Mucosa of stomach (tissue), 1 donor: ENCODE measurements around the gene CCNA2.

Source experiments
- H3K27me3 ChIP-seq: one replicate; pipeline ENCODE4 v1.7.0; 2013; ENCODE audit warnings: mild to moderate bottlenecking, low read length; ENCODE audit not compliant: control insufficient read depth, insufficient read depth
- H3K36me3 ChIP-seq: one replicate; pipeline ENCODE4 v1.7.0; 2013; ENCODE audit warnings: low read length; ENCODE audit not compliant: control insufficient read depth, insufficient read depth
- H3K4me1 ChIP-seq: one replicate; pipeline ENCODE4 v1.7.0; 2013; ENCODE audit warnings: mild to moderate bottlenecking, low read length; ENCODE audit not compliant: control insufficient read depth, insufficient read depth
- H3K4me3 ChIP-seq: one replicate; pipeline ENCODE4 v1.7.0; 2013; ENCODE audit warnings: low read length
- H3K9ac ChIP-seq: one replicate; pipeline ENCODE4 v1.7.0; 2013; ENCODE audit warnings: mild to moderate bottlenecking, low read length, moderate library complexity
- H3K9me3 ChIP-seq: one replicate; pipeline ENCODE4 v1.7.0; 2013; ENCODE audit warnings: mild to moderate bottlenecking, low read length, moderate library complexity; ENCODE audit not compliant: control insufficient read depth
- donor health status: Pancreatic carcinoma.

Gene CCNA2

DNA sequence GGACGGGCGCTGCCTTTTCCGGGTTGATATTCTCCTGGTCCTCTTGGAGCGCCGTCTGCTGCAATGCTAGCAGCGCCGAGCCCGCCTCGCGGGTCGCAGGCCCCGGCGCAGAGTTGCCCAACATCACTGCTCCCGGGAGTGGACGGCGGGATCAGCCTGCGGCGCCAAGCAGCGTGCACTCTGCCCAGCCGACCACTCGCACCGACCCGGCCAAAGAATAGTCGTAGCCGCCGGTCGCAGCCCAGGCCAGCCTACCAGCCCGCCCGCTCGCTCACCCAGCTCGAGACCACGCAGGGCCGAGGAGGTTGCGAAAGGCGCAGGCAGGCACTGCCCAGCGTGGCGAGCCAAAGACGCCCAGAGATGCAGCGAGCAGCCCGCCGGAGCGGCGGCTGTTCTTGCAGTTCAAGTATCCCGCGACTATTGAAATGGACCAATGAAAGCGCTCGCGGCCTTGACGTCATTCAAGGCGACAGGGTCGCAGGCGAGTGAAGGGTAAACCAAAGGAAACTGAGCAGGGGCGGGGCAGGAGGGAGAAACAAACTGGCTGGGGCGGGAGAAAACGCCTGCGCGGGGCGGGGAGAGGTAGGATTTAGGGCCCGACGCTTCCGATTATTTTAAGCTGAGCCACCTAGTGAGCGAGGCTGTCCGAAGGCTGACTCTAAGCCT lies at the start of gene CCNA2:
CCNA2 (minus strand) TSS at position 379 of the 666 bp plus-strand sequence; CDS start at position 124, 255 bp downstream.
- peak within 1 kb of the TSS; percentile 85 for H3K9ac ChIP-seq

DNA sequence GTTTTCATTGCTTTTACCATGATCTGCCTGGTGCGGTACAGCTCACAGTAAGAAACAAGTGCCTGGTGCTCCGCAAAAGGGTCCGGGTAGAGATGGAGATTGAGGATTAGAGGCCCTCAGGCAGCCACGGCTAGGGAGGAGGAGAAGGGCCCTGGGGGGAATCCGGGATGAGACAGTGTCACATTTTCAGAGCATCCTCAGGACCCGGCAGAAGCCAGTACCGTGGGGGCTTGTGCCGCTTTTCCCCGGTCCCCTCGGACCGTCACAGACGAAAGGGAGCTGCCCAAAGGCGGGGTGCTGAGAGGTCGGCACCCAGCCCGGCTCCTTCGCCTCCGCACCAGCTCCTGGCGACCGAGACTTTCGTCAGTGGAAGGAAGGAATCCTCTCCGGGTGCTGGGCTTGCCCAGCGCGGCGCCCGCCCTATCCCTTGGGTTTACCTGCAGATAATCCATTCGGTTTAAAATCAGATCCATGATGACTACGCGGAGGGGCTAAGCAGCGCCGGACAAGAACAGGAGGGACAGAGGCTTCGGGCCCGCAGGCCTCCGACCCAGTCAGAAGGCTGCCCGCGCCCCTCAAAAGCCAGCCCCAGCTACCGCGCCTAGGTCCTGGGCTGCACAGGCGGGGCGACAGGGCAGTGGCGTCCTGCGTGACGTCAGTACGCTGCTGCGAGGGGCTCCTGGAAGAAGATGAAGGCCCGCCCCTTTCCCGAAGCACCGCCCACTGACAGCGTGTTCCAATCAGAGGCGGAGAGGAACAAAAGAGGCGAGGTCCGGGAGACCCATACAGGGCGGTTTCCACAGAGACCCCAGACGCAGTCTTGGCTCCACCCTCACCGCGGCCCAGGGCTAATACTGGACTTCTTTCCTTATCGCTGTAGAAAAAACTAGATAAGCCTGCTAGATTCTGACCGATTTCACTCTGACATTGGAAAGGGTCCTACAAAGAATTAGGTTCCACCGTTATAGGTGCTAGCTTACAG lies 46.4 kb upstream of the CCNA2 start, which contains the start of gene BBS7:
BBS7 (minus strand) TSS at position 634 of the 982 bp plus-strand sequence; CDS start at position 473, 161 bp downstream.
- peak within 1 kb of the TSS; percentile 79 for H3K9ac ChIP-seq
- H3K4me1 ChIP-seq = peaks cover 4% of the 10 kb centered on the region
- no peaks in the 10 kb centered on the region for H3K27me3 ChIP-seq
- peak within 1 kb of the TSS; percentile 91 for H3K4me3 ChIP-seq
- H3K36me3 ChIP-seq = no peaks in the 10 kb centered on the region
- no peaks in the 10 kb centered on the region for H3K9me3 ChIP-seq

More for the DNA sequence above, at the start of gene CCNA2:
- Histone ChIP-seq H3K27me3 (no peaks in the 10 kb centered on the region), H3K36me3 (no peaks in the 10 kb centered on the region), H3K4me3 (peak within 1 kb of the TSS; percentile 33), H3K4me1 (no peaks in the 10 kb centered on the region), H3K9me3 (no peaks in the 10 kb centered on the region)

DNA sequence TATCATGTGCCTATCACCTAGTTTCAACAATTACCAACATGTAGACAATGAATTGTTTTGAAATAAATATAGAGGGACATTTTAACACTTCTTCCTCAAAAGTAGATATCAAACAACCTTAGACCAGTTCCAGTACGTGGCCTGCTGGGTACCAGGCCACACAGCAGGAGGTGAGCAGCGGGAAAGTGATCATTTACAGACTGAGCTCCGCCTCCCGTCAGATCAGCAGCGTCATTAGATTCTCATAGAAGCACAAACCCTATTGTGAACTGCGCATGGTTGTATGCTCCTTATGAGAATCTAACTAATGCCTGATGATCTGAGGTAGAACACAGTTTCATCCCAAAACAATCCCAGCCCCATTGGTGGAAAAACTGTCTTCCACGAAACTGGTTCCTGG lies 40.1 kb upstream of the CCNA2 start:
- no peak overlapping the region for H3K4me3 ChIP-seq
- no peak overlapping the region for H3K9ac ChIP-seq
- no peaks in the 10 kb centered on the region for H3K27me3 ChIP-seq
- H3K4me1 ChIP-seq = no peaks in the 10 kb centered on the region
- no peaks in the 10 kb centered on the region for H3K36me3 ChIP-seq
- no peaks in the 10 kb centered on the region for H3K9me3 ChIP-seq

DNA sequence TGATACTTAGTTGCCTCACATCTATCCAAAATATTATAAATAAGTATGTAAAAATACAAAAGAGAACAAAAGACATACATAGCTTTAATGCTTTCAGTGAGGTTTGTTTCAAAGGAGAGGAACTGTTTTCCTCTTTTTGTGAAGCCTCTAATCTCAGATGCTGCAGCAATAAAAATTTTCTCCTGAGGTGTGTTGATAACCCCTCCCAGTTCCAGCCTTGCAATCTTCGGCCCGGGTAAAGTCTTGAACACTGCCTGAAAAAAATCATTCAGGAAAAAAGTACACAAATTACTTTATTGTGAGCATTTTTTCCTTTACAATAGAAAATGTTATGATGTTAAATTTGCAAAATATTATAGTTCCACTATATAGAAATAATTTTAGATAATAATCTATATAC lies 37.7 kb upstream of the CCNA2 start:
- Histone ChIP-seq H3K4me1 (no peaks in the 10 kb centered on the region), H3K36me3 (no peaks in the 10 kb centered on the region), H3K9ac (no peak overlapping the region), H3K27me3 (no peaks in the 10 kb centered on the region), H3K9me3 (no peaks in the 10 kb centered on the region), H3K4me3 (no peak overlapping the region)

DNA sequence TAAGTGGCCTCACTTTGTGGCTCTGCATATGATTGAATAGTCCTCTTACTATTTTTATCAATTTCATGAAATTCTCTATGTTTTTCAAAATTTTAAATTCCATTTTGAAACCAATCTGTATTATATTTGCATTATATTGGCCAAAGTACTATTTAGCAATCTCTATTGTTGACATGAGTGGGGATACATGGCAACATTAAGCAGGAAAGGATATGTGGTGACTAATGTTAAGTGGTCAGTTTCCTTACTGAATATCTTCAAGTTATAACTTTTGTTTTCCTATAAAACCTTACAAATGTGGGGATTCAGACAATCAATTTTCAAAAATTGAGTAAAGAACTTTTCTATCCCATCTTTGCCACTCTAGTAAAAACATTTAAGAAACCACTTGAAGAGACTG lies 36.4 kb upstream of the CCNA2 start:
- Histone ChIP-seq H3K9me3 (no peaks in the 10 kb centered on the region), H3K36me3 (no peaks in the 10 kb centered on the region), H3K4me1 (no peaks in the 10 kb centered on the region), H3K4me3 (no peak overlapping the region), H3K27me3 (no peaks in the 10 kb centered on the region), H3K9ac (no peak overlapping the region)

DNA sequence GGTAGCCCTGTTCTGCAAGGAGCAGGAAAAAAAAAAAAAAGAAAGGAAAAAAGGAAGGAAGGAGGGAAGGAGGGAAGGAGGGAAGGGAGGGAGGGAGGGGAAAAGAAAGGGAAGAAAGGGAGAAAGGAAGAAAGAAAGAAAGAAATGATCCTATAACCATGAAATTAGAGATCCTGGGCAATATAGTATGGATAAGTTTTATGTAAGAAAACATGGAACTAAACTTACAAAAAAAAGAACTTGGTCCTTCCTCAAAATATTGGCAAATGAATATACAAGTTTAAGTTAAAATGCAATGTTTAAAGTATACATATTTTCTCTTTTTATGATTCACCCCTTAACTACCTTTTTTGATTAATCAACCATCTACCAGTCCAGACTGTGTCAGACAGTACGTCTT lies 27.7 kb upstream of the CCNA2 start:
- no peaks in the 10 kb centered on the region for H3K4me1 ChIP-seq
- no peak overlapping the region for H3K4me3 ChIP-seq
- H3K9me3 ChIP-seq = no peaks in the 10 kb centered on the region
- no peaks in the 10 kb centered on the region for H3K36me3 ChIP-seq
- H3K9ac ChIP-seq = no peak overlapping the region
- H3K27me3 ChIP-seq = no peaks in the 10 kb centered on the region

DNA sequence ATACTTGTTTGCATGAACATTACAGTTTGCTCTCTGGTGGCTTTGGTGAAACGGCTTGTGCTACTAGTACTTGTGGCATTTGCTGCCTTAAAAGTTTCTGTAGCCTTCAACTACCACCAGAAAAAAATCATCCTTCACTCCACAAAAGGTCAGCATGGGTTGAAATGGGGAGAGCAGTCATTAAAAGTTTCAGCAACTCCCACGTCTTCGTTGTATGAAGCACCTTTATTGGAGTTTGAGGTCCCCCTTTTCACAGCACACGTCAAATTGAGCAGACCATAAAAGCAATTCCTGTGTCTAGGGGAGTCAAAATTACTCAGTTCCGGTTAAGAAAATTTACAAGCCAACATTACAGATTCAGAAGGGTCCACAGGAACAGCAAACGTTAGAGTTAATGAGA lies 23.0 kb upstream of the CCNA2 start:
- no peaks in the 10 kb centered on the region for H3K27me3 ChIP-seq
- H3K36me3 ChIP-seq = peaks cover 5% of the 10 kb centered on the region

DNA sequence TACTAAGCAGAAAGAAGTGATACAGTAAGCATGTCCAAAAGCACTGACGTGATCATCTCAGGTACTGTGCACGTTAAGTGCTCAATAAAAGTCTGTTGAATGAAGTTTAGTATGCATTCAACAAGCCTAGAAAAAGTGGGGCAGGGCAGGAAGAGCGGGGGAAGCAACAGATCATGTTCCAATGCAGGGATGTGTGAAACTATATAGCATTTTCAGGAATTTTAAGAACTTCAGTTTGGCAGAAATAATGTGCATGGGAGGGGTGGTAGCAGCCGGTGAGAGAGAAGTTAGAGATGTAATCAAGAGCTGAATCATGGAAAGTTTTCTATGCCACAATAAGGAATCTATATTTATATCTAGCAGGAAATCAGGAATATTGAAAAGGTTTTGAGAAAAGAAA lies 19.2 kb upstream of the CCNA2 start:
- Histone ChIP-seq H3K9ac (no peak overlapping the region), H3K9me3 (no peaks in the 10 kb centered on the region), H3K4me3 (no peak overlapping the region), H3K36me3 (peaks cover 5% of the 10 kb centered on the region), H3K4me1 (no peaks in the 10 kb centered on the region), H3K27me3 (no peaks in the 10 kb centered on the region)

More for the DNA sequence above, 23.0 kb upstream of the CCNA2 start:
- H3K9ac ChIP-seq = no peak overlapping the region
- H3K9me3 ChIP-seq = no peaks in the 10 kb centered on the region
- no peak overlapping the region for H3K4me3 ChIP-seq
- H3K4me1 ChIP-seq = no peaks in the 10 kb centered on the region

DNA sequence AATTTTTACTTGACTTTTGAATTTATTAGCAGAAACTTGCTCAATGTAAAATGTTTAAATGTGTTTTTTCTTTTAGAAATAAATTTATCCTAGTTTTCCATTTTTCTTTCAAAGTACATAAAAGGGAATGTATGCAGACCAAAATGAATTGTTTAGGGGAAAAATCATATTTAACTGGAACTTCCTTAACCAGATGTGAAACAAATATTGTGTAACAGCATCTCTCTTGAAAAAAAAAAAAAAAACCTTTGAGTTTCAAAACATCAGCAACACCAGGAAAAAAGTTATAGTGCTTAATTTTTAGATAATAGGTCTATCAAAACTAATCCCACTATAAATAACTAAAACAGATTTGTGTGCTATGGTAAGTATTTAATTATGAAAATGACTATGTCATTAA lies 14.5 kb upstream of the CCNA2 start:
- H3K36me3 ChIP-seq = no peaks in the 10 kb centered on the region
- no peaks in the 10 kb centered on the region for H3K27me3 ChIP-seq
- no peaks in the 10 kb centered on the region for H3K9me3 ChIP-seq
- no peaks in the 10 kb centered on the region for H3K4me1 ChIP-seq
- H3K4me3 ChIP-seq = no peak overlapping the region
- no peak overlapping the region for H3K9ac ChIP-seq

DNA sequence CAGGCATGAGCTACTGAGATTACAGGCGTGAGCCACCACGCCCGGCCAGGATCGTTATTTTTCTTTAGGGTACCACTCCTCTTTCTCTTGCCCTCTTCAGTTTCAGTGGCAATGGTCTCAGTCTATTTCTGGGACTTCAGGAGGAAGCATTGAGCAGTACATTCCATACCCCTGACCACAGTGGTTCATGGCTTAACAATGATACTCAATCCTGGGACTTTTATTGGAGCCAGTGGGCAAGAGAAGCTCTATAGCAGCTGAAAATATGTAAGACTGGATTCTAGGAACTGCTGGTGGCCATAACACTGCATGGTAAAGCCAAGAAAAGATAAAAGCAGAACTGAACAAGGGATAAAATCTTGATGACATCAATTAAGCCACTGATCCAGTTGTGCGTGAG lies 5.8 kb upstream of the CCNA2 start:
- H3K36me3 ChIP-seq = no peaks in the 10 kb centered on the region
- H3K9ac ChIP-seq = no peak overlapping the region
- no peaks in the 10 kb centered on the region for H3K27me3 ChIP-seq
- H3K9me3 ChIP-seq = no peaks in the 10 kb centered on the region
- H3K4me3 ChIP-seq = no peak overlapping the region
- no peaks in the 10 kb centered on the region for H3K4me1 ChIP-seq

DNA sequence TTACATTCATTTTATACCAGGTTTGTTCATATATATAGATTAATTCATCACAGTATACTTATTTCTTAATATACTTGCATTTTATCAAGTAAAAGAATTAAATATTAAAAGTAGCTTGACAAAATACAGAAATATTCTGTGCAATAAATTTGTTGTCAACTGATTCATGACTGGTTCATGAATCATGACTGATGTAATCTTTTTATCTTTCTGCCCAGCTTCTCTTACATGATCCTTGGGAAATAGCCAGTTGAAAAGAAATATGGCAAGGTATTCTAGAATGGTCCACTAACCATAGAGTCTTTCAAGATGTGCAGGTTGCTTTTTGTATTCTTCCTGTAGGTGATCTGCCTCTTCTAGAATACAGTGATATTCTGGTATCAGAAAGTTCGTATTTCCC lies 4.2 kb upstream of the CCNA2 start:
- Histone ChIP-seq H3K4me3 (no peak overlapping the region), H3K9ac (no peak overlapping the region), H3K36me3 (no peaks in the 10 kb centered on the region), H3K9me3 (no peaks in the 10 kb centered on the region), H3K4me1 (no peaks in the 10 kb centered on the region), H3K27me3 (no peaks in the 10 kb centered on the region)

DNA sequence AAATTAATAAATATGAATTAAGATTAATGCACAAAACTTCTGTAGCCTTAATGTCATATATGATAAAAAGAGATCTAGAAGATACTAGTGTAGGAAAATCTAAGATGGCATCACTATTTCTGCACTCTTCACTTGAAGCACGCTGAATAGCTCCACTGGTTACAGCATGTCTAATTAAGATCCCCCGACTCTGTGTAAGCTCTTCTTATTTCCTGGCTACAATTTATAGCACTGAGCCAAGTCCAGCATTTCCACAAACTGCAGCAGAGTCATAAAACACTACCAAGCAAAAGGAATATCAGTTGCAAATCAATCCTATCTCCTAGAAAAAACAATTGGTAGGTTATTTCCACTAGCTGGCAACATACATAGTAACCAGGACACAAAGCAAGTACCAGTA lies 1.3 kb upstream of the CCNA2 start:
- Histone ChIP-seq H3K27me3 (no peaks in the 10 kb centered on the region), H3K36me3 (no peaks in the 10 kb centered on the region), H3K9me3 (no peaks in the 10 kb centered on the region), H3K4me1 (no peaks in the 10 kb centered on the region), H3K9ac (no peak overlapping the region), H3K4me3 (no peak overlapping the region)
